Sigmoid colon (tissue), 7 donors: ENCODE results near the gene SLC17A3. TPM values are rescaled to one million over a fixed set of nuclear protein-coding genes. Genes with fewer than 3 reads are reported as not detected.

Experiments used
- DNase-seq: peaks from one replicate; pipeline ENCODE4 v3.0.0-alpha.2; 2019
- H3K27ac ChIP-seq, 4 donors: fragments of 200-600 bp; sonication (generic); one replicate each; pipeline ENCODE4 v1.5.1; 2016 to 2019; ENCODE audit warnings: mild to moderate bottlenecking in 1 of 4
- H3K27me3 ChIP-seq, 3 donors: fragments of 200-600 bp; sonication (generic); one replicate each; pipeline ENCODE4 v1.5.1; 2019; ENCODE audit warnings: mild to moderate bottlenecking in 1 of 3
- H3K36me3 ChIP-seq, 4 donors: fragments of 200-600 bp; sonication (generic); one replicate each; pipeline ENCODE4 v1.5.1; 2016 to 2019
- H3K4me1 ChIP-seq, 4 donors: fragments of 200-600 bp; sonication (generic); one replicate each; pipeline ENCODE4 v1.5.1; 2017 to 2019
- H3K4me3 ChIP-seq, 4 donors: fragments of 200-600 bp; sonication (generic); one replicate each; pipeline ENCODE4 v1.5.1; 2017 to 2019; ENCODE audit warnings: mild to moderate bottlenecking in 2 of 4, moderate library complexity in 1 of 4
- H3K9me3 ChIP-seq, 4 donors: fragments of 200-600 bp in 3 of 4; sonication (generic) in 3 of 4; one replicate each; pipeline versions ENCODE4 v1.5.1 to v1.6.1; 2013 to 2019
- CTCF ChIP-seq, 4 experiments: fragments of 450-650 bp in 3 of 4; fragments of 200-600 bp in 1 of 4; IDR thresholded peaks; one replicate each; pipeline ENCODE4 v1.5.1; 2016 to 2019; ENCODE audit warnings: antibody characterized with exemption in 4 of 4, mild to moderate bottlenecking in 3 of 4, moderate library complexity in 2 of 4
- EP300 ChIP-seq, 4 donors: sonication (generic); formaldehyde crosslinking; IDR thresholded peaks; one replicate each; pipeline ENCODE4 v1.6.1; 2017; ENCODE audit warnings: antibody characterized with exemption in 4 of 4
- POLR2A ChIP-seq, 2 donors: fragments of 450-650 bp; IDR thresholded peaks; one replicate each; pipeline ENCODE4 v1.6.1; 2016; ENCODE audit warnings: antibody characterized with exemption in 2 of 2, mild to moderate bottlenecking in 2 of 2, moderate library complexity in 2 of 2
- POLR2AphosphoS5 ChIP-seq, 4 donors: sonication (generic); formaldehyde crosslinking; IDR thresholded peaks; one replicate each; pipeline ENCODE4 v1.6.1; 2017; ENCODE audit warnings: antibody characterized with exemption in 4 of 4
- WGBS, 2 donors: extraction: QIAGEN DNeasy Blood & Tissue Kit; methylation state at CpG; one replicate each; pipeline ENCODE4 v1.1.7; 2013; 5-methylcytosine and 5-hydroxymethylcytosine counted together
- intact Hi-C: fragments of 100-400 bp; cut with DNase I; formaldehyde crosslinking; loops from one replicate; pipeline ENCODE4 v1.15.1; 2023
- polyA plus RNA-seq, 3 donors: library from polyadenylated mRNA; stranded (reverse); fragments of 200-250 nt; gene quantifications; one replicate each; pipeline ENCODE4 v1.2.3, GENCODE V29; 2013
- total RNA-seq, 4 donors: library from RNA; depleted of rRNA; stranded (reverse); fragments of >200 nt; gene quantifications; one replicate each; pipeline ENCODE4 v1.1.0, GENCODE V29; 2016
- donor health status: healthy with polysubstance abuse.
- donor health status: Bipolar disorder and iron deficiency.
- donor health status: healthy.

SLC17A3 gene
- total and polyA plus RNA-seq, 7 donors, result not detected

GRCh38 chr6:25895771-25896170 lies 21.7 kb upstream of the SLC17A3 start:
- no peaks in the 10 kb centered on the region for H3K4me1 ChIP-seq
- TF ChIP-seq EP300 (IDR thresholded peaks at IDR 0.05) (no peak), POLR2AphosphoS5 (IDR thresholded peaks at IDR 0.05) (no peak), POLR2A (IDR thresholded peaks at IDR 0.05) (no peak), CTCF (IDR thresholded peaks at IDR 0.05) (no peak)
- no peaks in the 10 kb centered on the region for H3K27me3 ChIP-seq
- 87 to 91% methylated on average over 1 of the region's 1 CpG for WGBS, 2 donors
- H3K27ac ChIP-seq, result no peak overlapping the region
- no peak overlapping the region for H3K4me3 ChIP-seq
- intact Hi-C loops, result loop anchor here (10.0 kb wide), 1 partner anchor 111 kb away; no protein-coding TSS in a partner anchor
- H3K9me3 ChIP-seq, result no peaks in the 10 kb centered on the region
- DNase-seq, result no peak
- H3K36me3 ChIP-seq, result no peaks in the 10 kb centered on the region

- Histone ChIP-seq H3K4me1 (no peaks in the 10 kb centered on the region), H3K27ac (no peak overlapping the region), H3K36me3 (no peaks in the 10 kb centered on the region), H3K9me3 (no peaks in the 10 kb centered on the region), H3K4me3 (no peak overlapping the region), H3K27me3 (no peaks in the 10 kb centered on the region)
- TF ChIP-seq CTCF (IDR thresholded peaks at IDR 0.05) (no peak), POLR2A (IDR thresholded peaks at IDR 0.05) (no peak), POLR2AphosphoS5 (IDR thresholded peaks at IDR 0.05) (no peak), EP300 (IDR thresholded peaks at IDR 0.05) (no peak)
- no peak for DNase-seq
- intact Hi-C loops, result loop anchor here (10.0 kb wide), 1 partner anchor 109 kb away; no protein-coding TSS in a partner anchor
- 92 to 94% methylated on average over 6 of the region's 6 CpGs for WGBS, 2 donors
Measured at GRCh38 chr6:25893778-25894177, 19.7 kb upstream of the SLC17A3 start.

DNA sequence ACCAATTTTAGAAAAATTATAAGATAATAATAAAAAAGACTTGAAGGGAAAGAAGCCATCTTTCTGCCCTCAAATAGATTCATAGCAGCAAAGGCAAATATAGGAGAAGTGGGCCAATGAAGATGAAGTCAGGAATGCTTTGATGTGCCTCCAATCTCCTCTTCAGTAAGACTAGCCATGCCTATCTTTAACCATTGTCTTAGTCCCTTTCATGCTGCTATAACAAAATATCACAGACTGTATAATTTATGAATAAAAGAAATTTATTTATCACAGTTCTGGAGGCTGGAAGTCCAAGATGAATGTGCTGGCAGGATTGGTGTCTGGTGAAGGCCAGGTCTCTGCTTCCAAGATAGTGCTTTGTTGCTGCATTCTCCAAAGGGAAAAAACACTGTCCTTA lies 18.8 kb upstream of the SLC17A3 start:
- H3K27me3 ChIP-seq, result no peaks in the 10 kb centered on the region
- no peak for TF ChIP-seq CTCF (IDR thresholded peaks at IDR 0.05)
- no peak for TF ChIP-seq EP300 (IDR thresholded peaks at IDR 0.05)
- TF ChIP-seq POLR2AphosphoS5 (IDR thresholded peaks at IDR 0.05), result no peak
- TF ChIP-seq POLR2A (IDR thresholded peaks at IDR 0.05), result no peak
- H3K4me3 ChIP-seq, result no peak overlapping the region
- no peak for DNase-seq
- no peaks in the 10 kb centered on the region for H3K36me3 ChIP-seq
- no peaks in the 10 kb centered on the region for H3K9me3 ChIP-seq
- H3K27ac ChIP-seq, result no peak overlapping the region
- intact Hi-C loops, result loop anchor here (10.0 kb wide), 1 partner anchor 108 kb away; no protein-coding TSS in a partner anchor
- no peaks in the 10 kb centered on the region for H3K4me1 ChIP-seq

- Histone ChIP-seq H3K36me3 (no peaks in the 10 kb centered on the region), H3K27me3 (no peaks in the 10 kb centered on the region), H3K4me1 (no peaks in the 10 kb centered on the region), H3K9me3 (no peaks in the 10 kb centered on the region), H3K4me3 (no peak overlapping the region), H3K27ac (no peak overlapping the region)
- 19 to 58% methylated on average over 5 of the region's 5 CpGs for WGBS, 2 donors
- DNase-seq, result no peak
- no peak for TF ChIP-seq EP300 (IDR thresholded peaks at IDR 0.05)
- TF ChIP-seq CTCF (IDR thresholded peaks at IDR 0.05), result peak in 2 of 4 experiments; percentile 14 to 31
- intact Hi-C loops, result loop anchor here (10.0 kb wide), 1 partner anchor 105 kb away; no protein-coding TSS in a partner anchor
Measured at GRCh38 chr6:25889877-25890853, 16.1 kb upstream of the SLC17A3 start.
